GM21576 (cell line): ENCODE measurements around the gene GNG2.

ENCODE experiments used
- ATAC-seq: cut with Tn5 transposase; IDR thresholded peaks from one replicate; pipeline ENCODE4 v1.9.1; 2021; ENCODE audit warnings: mild to moderate bottlenecking, moderate library complexity; ENCODE audit not compliant: unreplicated experiment

The GNG2 gene

DNA sequence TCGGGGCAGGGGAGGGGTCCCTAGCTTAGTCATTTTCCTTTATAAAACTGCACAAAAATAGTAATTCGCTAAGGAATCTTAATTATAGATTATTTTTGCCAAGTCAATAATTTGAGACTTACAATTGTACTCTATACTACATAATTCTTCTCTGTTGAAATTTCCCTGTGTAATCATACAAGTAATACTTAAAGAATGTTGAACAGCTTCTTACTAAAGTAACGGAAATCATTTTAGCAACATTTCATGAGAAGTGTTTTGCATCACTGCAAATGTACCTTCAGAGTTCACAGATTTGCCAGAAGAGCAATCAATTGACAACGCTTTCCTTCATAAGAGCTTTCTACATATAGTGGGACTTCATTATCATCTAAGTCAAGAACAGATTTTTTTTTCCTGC, 7.9 kb upstream of the GNG2 start:
- no peak for ATAC-seq

DNA sequence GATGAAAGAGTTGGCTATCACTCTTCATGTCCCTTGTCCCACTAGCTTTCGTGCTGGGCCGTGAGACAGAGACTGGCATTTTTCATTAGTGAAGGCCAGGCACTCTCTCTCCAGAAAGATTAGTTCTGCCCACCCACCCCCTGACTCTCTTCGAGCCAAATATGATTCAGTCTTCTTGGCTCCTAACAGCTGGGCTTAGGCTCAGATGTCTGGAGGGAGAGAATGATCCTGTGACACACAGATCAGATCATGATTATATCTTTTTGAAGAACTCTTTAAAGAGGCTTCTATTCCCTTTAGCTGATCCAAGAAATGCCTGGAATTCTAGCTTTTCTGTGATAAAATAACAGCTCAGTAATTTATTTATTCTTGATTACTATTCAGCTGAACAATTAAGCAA, 5.2 kb upstream of the GNG2 start:
- no peak for ATAC-seq

DNA sequence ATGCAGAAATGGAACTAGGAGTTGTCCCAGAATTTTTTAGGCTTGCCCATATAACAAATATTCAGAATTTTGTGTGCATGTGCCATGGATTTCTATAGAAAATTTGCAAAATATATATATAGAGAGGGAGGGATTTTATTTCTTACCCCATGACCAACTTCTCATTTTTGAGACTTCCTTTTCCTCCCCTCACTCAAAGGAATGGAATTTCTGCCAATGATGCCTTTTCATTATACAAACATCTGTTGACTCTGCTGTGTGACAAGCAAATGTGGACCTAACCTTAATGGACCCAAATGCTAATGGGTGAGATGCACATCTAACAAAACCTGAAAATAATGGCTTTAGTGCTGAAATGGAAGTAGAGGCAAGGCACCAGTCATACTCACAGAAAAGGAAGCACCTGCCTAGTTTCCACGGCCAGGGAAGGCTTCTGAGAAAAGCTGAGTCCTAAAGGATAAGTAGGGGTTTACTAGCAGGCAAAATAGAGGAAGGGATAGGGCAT, 3.6 kb upstream of the GNG2 start:
- no peak for ATAC-seq

DNA sequence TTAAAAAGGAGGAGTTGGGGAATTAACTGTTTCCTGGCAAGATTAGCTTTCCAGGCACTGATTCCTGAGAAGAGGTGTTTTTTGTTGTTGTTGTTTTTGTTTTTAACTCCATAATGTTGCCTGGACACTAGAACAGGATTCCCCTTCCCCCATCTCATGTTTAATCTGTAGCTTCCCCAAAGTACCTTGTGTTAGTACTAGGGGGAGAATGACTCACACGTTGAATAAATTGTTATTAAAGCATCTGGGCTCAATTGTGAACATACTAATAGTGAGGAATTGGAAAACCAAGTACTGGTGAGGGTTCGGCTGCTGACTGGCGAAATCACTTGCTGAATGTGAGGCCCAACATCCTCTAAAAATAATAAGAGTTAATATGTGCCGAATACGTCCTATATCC, 1.3 kb upstream of the GNG2 start:
- no peak for ATAC-seq

DNA sequence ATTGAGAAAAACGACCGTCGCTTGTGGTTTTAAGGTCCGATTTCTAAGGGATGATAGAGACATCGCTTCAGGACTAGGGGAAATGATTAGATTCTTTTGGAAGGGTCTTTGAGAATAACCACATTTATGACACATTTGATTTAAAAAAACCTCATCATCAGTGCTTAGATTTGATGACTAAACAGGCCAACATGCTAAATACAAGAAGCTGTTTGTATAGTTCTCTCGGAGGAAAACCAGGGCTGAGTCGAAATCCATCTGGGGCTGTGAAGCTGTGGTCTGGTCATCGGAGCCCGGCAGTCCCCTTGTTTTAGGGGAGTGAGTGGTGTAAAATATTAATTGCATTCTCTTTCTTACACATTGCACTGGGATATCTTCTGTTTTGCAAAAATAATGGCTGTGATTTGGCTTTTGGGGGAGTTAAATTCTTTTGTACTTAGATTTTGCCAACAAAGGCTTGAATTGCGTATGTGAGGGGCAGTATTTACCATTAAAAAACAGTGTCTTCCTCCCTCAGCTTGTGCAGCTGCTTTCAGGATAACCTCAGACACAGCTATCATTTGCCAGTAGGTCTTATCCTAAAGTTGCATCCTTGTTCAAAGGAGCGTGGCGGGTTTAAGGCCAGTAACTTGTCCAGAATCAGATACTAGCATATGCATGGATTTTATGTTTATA, 550 bp downstream of the GNG2 start:
- ATAC-seq, result no peak

DNA sequence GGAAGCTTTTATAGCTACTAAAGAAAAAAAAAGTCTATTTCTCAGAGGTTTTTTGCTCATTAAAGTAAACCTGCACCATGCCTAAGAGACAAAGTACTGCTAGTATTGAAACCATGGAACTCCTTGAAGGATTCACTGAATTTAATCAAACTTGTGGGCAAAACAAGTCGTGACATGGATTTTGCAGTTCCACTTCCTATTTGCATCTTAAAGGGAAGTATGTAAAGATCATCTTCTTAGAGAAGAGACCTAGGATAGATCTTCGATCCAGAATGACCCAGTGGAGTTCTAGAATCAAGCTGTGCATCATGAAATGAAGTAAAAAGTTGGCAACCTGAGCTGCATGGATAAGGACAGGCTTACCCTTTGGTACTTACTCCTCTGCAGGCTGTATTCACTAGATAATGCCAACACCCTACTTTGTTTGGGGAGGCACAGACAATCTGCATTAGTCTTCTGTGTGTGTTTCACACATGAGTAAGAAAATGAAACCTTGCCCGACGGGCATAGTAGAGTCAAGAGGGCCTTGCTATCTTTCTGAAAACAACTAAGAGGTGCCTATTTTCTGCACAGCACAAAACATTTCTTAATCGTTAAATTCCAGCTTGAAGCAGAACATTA, 1.9 kb downstream of the GNG2 start:
- ATAC-seq, result peak; percentile 27

DNA sequence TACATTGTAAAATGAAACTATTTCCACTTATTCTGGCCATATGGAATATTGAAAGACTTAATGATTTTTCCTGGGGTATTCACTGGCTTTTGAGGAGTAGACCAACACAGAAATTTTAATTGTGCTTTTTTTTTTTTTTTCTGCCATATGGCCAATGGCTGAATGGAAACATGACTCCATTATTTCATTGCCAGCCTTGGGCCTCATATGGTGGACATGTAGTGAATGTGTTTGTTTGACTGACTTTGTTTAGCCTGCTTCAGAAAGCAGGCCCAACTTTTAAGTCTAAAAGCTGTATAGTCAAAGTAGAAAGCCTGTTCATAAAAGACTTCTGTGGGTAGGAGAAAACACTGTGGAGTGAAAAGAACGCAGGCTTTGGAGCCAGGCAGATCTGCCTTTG, 2.4 kb downstream of the GNG2 start:
- ATAC-seq, result no peak

DNA sequence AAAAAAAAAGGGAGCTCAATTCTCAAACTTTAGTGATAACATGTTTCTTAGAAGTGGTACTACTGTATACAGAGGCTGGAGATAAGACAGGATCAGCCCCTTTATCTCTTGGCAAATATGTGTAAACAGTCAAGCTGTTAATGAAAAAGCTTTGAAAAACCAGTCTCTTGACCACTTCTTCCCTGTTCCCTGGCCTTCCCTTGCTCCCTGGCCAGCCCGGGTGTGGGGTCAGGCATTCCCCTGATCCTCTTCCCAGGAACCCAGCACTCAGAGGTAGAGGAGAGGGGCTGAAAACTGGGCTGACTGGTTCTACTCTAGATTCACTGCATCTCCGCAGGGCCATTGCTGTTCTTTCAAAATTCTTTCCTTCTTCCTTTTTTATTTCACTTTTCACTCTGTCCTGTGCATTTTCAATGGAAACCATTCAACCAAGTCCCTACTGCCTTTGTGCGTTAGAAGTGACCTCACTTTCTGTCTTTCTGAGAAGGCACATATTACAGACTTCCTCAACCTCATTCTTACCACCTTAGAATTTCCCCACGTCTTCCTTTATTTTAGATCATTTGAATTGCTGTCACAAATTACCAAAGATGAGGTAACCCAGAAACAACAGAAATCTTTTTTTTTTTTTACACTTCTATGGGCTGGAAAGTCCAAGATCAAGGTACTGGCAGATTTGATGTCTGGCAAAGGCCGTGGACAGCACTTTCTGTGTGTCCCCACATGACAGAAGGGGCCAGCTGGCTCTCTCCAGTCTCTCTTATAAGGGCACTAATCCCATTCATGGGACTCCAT, 5.7 kb downstream of the GNG2 start:
- peak; percentile 49 for ATAC-seq

DNA sequence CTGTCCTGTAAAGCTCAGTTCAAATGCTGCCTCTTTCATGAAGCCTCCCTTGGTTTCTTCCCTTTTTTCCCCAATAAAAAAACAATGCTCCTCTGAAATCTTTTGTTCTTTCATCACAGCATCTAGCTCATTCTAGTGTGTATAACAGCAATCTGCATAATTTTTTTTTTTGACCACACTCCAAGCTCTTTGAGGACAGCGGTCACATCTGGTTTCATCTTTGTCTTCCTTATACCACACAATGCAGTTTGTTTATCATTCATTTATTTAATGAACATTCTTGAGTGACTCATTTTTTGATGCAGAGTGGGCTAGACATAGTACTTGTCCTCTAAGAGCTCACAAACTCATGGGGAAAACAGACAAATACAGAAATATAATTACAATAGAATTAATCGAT, 7.3 kb downstream of the GNG2 start:
- ATAC-seq, result no peak

DNA sequence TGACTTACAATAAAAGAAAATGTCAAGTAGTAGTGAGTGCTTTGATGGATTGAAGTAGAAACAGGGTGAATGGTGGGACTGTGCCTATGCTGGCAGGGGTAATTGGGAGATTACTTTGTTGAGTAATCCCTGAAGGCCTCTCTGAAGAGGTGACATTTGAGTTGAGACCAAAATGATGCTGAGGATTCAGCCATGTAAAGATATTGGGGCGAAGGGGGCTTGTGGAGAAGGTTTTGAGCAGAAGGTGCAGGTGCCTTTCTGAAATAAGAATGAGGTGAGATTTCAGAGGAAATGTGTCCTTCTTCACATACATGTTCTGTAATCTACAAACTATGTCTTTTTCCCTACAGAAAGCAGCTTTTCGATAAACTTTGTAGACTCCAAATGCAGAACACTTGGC, 8.0 kb downstream of the GNG2 start:
- no peak for ATAC-seq

DNA sequence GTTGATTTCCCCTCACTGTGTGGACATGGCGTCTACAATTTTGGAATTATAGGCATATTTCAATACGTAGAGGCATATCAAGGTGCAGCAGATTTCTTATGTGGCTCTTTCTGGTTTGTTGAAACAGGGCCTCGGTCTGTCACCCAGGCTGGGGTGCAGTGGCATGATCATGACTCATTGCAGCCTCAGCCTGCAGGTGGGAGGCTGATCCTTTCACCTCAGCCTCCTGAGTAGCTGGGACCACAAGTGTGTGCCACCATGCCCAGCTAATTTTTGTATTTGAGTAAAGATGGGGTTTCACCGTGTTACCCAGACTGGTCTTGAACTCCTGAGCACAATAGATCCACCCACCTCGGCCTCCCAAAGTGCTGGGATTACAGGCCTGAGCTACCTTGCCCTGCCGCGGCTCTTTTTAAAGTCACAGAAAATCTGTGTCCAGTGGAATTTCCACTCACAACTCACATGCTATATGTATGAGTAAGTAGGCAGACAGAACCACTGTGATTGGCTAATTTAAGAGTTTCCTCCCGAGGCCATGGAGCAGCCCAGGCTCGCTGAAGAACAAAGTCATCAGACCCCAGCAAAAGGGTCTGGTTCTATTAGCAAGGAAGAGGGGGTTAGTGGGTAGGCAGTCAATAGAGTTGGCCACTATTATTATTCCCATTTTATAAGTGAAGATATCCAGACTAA, 9.1 kb downstream of the GNG2 start:
- no peak for ATAC-seq

DNA sequence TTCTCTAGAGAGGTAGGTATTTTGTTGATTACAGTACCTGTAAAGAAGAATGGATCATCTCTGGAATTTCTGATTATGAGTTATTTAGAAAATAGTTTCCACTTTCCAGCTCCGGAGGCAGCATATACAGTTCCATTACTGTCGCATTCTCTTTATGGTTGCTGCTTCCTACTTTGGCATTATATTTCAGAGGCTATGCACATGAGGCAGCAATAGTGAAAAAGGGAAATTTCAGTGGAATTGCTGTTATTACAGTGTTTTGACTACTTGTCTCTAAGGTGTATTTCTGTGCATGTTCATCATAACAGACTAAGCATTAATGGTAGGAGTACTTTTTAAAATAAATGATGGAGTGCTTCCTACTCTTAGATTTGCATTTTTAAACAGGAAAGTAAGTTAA, 10.2 kb downstream of the GNG2 start:
- ATAC-seq, result no peak

DNA sequence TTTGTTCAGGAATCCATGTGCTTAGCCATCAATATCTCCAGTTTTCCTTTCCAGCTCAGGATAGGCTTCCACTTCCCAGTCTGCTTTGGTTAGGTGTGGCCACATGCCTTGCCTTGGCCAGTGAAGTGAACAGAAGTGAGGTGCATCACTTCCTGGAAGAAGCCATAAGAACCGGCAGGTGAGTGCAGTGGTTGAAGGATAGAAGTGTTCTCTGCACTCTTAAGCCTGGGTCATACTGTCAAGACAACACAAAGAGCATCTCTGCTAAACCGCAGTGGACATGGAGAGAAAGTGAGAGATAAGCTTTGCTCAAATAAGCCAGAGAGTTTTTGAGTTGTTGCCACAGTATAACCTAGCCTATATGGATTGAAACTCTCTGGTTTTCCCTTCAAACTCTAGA, 11.4 kb downstream of the GNG2 start:
- no peak for ATAC-seq

DNA sequence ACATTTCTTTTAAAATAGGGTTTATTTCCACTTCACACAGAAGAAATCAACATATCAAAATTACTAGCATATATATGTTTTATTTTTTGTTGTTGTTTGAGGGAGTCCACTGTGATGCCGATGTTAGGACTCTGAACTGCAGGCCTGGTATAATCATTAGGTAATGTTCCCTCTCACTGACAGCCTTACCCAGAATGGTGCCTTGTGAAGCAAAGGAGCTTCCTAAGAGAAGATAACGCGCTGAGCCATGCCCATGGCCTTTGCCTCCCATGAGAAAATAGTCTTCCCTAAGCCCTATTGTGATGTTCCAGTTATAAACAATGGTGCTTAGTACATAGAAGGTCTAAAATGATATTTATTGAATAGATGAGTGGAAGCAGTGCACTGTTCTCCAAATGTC, 12.0 kb downstream of the GNG2 start:
- ATAC-seq, result no peak

DNA sequence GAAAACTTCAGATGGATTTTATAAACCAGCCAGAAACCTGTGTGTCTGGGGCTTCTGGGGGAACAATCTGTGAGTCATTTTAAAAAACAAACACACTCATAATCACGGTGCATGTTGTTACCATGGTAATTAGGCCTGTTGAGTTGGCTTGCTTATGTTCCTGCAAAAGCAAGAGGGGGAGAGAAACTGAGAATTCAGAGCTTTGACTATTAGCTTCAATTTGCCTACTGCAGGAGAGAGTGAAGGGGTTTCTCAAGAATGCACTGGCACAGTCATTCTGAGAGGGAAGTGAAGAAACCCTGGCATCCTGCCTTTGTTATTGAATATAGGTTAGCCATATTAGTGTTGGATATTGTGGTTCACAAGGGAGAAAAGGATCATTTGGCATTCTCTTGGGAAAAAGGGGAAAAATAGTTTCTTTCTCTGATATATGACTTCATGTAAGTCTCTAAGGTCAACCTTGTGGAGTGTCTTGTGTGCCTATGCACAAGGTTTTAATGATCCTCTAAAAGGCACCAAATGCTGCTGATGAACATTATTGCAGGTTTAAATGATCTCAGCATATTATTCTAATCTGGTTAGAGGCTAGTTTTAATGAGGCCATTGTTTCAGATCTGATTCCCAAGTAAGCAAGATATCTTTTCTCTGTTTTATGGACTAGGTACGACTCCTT, 12.9 kb downstream of the GNG2 start:
- peak; percentile 92 for ATAC-seq

DNA sequence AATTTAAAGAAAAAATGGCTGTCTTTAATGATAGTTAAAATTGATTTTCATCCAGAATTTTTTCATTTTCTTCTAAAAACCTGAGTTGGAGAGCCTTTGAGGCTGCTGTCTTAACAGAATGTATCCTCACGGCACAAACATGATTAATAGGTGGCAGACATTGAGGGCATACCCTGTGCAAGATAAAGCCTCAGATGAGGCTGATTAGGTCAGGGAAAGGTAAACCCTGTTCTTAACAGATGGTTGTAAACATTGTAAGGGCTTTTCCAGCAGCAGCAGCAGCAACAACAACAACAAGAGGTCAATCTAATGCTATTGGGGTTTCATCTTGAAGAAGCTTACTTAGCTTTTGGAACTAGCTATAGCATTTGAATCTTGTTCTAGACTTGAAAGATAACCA, 17.4 kb downstream of the GNG2 start:
- no peak for ATAC-seq

DNA sequence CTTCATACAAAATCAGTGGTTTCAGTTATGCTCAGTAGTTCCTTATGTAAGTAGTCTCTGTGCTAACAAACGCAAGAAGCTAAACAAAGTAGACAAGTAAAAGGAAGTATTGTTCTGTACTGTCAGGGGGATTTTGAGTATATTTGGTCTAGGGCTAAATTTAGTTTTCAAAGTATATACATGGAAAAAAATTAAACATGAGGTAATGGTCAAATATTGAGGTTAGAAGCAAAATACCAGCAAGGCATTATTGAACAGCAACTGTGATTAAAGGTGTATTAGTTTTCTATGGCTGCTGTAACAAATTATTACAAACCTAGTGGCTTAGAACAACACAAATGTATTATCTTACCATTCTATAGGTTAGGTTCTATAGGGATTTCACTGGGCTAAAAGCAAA, 18.8 kb downstream of the GNG2 start:
- ATAC-seq, result no peak

DNA sequence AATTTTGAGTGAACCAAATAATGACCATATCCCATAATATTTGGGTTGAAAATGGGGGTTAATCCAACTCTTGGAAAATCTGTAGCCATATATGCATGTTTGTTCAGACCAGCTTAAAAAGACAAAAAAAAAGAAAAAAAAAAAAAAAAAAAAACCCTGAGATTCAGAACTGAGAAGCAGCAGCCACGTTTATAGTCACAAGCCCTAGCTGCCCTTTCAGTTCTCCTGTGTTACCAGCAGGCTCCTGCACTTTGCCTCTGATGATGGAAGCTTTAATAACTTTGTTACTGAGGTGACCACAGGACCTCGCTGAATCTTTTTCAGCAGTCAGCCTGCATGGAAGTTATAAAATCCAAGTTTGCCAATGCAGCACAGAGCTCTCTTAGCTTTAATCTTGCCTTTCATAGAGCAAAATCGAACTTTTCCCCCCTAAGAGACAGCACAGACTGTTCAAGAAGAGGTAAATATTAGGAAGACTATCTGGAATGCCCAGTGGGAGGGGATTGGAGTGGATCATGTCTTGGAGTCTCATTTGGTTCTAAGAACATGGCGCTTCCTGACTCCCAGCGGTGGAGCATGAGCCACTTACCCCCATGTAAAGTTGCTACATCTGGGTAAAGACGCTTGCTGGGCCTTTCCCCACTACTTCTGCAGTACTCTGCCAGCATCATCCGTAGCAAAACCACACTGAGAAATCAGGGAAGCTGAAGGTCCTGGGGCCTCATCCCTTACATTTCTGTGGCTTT, 20.6 kb downstream of the GNG2 start:
- peak; percentile 71 for ATAC-seq

DNA sequence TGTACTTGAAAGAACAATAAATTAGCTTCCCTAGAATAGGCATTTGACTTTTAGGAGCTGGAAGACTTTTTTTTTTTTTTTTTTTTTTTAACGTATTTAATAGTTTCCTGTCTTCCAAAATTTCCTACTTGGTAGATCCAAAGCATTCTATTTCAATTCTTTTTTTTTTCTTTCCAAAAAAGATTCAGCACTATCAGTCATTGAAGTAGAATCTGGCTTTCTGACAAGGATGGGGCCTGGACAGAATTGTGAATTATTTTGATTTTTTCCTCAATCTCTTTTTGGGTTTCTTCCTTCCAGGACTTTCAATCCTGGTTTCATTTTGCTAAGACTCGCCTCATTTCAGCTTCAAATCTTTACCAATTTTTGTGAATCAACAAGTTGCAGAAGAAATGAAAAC, 21.2 kb downstream of the GNG2 start:
- no peak for ATAC-seq

DNA sequence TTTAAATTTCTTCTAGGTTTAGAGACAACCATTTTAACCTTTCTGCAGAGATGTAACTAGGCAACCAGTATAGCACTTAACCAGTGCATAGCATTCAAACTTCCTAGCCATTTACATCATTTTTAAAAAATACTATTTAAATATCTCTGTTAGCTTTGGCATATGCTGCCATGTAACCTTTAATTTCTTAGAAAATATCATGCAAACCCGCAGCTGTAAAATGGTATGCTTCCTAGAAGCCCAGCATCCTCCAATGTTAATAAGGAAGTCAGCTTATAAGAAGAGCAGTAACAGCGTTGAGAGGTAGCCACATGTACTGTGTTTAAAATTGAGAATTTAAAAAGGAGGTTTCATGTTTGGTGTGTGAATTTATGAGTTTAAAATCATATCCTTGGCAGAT, 22.8 kb downstream of the GNG2 start:
- no peak for ATAC-seq
